Ishikawa (cell line): ENCODE measurements around the gene RMDN2.

ENCODE experiments used
- CEBPB ChIP-seq: IDR thresholded peaks from 2 replicates; pipeline ENCODE4 v1.6.1; 2012
- CREB1 ChIP-seq: IDR thresholded peaks from 2 replicates; pipeline ENCODE4 v1.6.1; 2012; ENCODE audit warnings: low read depth
- EGR1 ChIP-seq: IDR thresholded peaks from 2 replicates; pipeline ENCODE4 v1.6.1; 2012
- EP300 ChIP-seq: IDR thresholded peaks from 2 replicates; pipeline ENCODE4 v1.6.1; 2012; ENCODE audit warnings: borderline replicate concordance
- FOXM1 ChIP-seq: IDR thresholded peaks from 2 replicates; pipeline ENCODE4 v1.6.1; 2012; ENCODE audit warnings: low read depth, borderline replicate concordance
- NFIC ChIP-seq: IDR thresholded peaks from 2 replicates; pipeline ENCODE4 v1.6.1; 2012
- RAD21 ChIP-seq: IDR thresholded peaks from 2 replicates; pipeline ENCODE4 v1.6.1; 2012; ENCODE audit warnings: low read depth
- TAF1 ChIP-seq: IDR thresholded peaks from 2 replicates; pipeline ENCODE4 v1.6.1; 2012; ENCODE audit warnings: low read depth, mild to moderate bottlenecking
- TCF12 ChIP-seq: IDR thresholded peaks from 2 replicates; pipeline ENCODE4 v1.6.1; 2012; ENCODE audit warnings: low read depth
- TEAD4 ChIP-seq: IDR thresholded peaks from 2 replicates; pipeline ENCODE4 v1.6.1; 2012
- YY1 ChIP-seq: IDR thresholded peaks from 2 replicates; pipeline ENCODE4 v1.6.1; 2012; ENCODE audit warnings: low read depth
- ZBTB7A ChIP-seq: IDR thresholded peaks from 2 replicates; pipeline ENCODE4 v1.6.1; 2012; ENCODE audit warnings: low read depth
- TF ChIP-seq, protein P1 (sequence below): IDR thresholded peaks from 2 replicates; pipeline ENCODE4 v1.6.1; 2012
- TF ChIP-seq, protein P2 (sequence below): IDR thresholded peaks from 2 replicates; pipeline ENCODE4 v1.6.1; 2012; ENCODE audit warnings: low read depth, mild to moderate bottlenecking
- TF ChIP-seq, protein P3 (sequence below): IDR thresholded peaks from 2 replicates; pipeline ENCODE4 v1.6.1; 2012

Gene RMDN2

DNA sequence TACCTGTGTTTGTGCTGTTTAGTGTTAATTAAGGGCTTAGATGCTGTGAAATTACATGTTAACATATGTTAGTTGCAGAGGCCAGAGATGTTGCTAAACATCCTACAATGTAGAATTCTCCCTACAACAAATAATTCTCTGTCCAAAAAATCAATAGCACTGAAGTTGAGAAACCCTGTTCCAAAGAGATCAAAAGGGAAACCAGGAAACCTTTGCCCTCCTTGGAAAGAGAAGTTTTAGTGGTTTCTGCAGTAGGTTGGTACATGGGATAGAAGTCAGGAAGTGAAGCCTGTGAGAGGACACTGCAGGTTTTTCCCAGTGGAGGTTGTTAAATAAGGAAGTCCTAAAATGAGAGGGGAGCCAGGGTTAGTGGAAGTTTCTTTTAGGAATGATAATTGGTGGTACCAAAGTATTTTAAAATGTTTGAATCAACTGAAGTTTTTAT lies 6.3 kb upstream of the RMDN2 start:
- no peak for TF ChIP-seq CREB1
- TF ChIP-seq TAF1: no peak
- no peak for TF ChIP-seq ZBTB7A
- no peak for TF ChIP-seq EP300
- no peak for TF ChIP-seq NFIC
- no peak for TF ChIP-seq YY1
- no peak for TF ChIP-seq CEBPB
- no peak for TF ChIP-seq TEAD4
- TF ChIP-seq, protein P1, sequence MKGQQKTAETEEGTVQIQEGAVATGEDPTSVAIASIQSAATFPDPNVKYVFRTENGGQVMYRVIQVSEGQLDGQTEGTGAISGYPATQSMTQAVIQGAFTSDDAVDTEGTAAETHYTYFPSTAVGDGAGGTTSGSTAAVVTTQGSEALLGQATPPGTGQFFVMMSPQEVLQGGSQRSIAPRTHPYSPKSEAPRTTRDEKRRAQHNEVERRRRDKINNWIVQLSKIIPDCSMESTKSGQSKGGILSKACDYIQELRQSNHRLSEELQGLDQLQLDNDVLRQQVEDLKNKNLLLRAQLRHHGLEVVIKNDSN: no peak
- TF ChIP-seq, protein P2, sequence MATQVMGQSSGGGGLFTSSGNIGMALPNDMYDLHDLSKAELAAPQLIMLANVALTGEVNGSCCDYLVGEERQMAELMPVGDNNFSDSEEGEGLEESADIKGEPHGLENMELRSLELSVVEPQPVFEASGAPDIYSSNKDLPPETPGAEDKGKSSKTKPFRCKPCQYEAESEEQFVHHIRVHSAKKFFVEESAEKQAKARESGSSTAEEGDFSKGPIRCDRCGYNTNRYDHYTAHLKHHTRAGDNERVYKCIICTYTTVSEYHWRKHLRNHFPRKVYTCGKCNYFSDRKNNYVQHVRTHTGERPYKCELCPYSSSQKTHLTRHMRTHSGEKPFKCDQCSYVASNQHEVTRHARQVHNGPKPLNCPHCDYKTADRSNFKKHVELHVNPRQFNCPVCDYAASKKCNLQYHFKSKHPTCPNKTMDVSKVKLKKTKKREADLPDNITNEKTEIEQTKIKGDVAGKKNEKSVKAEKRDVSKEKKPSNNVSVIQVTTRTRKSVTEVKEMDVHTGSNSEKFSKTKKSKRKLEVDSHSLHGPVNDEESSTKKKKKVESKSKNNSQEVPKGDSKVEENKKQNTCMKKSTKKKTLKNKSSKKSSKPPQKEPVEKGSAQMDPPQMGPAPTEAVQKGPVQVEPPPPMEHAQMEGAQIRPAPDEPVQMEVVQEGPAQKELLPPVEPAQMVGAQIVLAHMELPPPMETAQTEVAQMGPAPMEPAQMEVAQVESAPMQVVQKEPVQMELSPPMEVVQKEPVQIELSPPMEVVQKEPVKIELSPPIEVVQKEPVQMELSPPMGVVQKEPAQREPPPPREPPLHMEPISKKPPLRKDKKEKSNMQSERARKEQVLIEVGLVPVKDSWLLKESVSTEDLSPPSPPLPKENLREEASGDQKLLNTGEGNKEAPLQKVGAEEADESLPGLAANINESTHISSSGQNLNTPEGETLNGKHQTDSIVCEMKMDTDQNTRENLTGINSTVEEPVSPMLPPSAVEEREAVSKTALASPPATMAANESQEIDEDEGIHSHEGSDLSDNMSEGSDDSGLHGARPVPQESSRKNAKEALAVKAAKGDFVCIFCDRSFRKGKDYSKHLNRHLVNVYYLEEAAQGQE: no peak
- TF ChIP-seq EGR1: no peak
- no peak for TF ChIP-seq TCF12
- TF ChIP-seq, protein P3, sequence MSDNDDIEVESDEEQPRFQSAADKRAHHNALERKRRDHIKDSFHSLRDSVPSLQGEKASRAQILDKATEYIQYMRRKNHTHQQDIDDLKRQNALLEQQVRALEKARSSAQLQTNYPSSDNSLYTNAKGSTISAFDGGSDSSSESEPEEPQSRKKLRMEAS: no peak
- no peak for TF ChIP-seq FOXM1
- no peak for TF ChIP-seq RAD21

DNA sequence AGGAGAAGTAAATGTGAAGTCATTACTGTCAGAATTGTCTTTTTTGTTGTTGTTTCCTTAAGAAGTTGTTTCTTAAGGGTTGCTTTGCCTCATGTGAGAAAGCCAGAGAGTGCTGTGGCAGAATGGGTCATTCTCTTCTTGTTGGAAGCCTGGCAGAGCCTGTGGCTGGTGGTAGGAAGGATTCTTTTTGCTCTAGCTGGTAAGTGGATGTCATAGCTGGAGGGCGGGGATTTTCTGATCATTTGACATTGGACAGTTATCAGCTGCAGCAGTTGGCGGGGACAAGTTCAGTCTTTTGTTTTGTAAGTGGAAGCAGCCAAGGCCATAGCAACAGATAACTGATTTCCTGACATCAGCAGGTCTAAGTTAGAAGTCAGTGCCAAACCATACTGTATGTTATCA lies 5.5 kb upstream of the RMDN2 start:
- TF ChIP-seq, protein P1: no peak
- no peak for TF ChIP-seq ZBTB7A
- no peak for TF ChIP-seq TEAD4
- TF ChIP-seq TCF12: no peak
- no peak for TF ChIP-seq YY1
- TF ChIP-seq EP300: no peak
- TF ChIP-seq, protein P2: no peak
- no peak for TF ChIP-seq RAD21
- TF ChIP-seq CREB1: no peak
- no peak for TF ChIP-seq EGR1
- TF ChIP-seq CEBPB: no peak
- no peak for TF ChIP-seq TAF1

DNA sequence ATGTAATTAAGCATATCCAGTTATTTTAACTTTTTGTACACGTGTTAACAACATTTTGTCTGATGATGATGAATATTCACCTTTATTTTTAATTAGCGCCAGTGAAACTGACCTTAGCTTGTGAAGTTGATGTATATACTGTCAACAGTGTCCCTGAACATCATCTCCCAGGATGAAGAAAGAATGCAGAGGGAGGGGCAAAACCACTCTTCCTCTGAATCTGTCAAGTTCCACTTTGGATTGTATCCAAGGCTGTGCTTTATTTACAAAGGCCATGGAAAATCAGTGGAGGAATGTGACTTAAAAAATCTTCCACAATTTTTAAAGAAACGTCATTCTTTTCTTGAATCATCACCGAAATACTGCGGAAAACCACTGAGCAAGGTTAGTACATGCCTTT lies 4.5 kb upstream of the RMDN2 start:
- TF ChIP-seq NFIC (peak; percentile 81), CEBPB (no peak), TCF12 (peak; percentile 60), TEAD4 (peak; percentile 77), EP300 (peak; percentile 68; the same call in 1 of the 2 replicates), FOXM1 (peak; percentile 49; the same call in 1 of the 2 replicates), TAF1 (no peak), YY1 (no peak)
- TF ChIP-seq, protein P2: no peak

DNA sequence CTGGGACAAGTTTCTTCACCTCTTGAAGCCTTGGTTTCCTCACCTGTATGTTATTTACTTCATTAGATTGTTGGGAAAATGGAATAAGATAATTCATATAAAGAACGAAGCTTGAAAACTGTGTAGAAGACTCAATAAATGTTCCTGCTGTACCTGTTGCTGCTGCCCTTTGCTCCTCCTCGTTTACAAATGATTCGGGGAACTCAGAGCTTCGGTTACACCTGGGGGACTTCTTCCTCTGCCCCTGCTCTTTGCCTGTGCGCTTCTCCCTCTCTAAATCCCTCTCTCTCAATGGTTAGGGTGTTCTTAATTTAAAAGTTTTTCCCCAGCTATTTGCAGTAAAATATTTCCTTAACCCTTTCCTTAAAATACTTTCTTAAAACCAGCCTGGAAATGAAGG lies 3.3 kb upstream of the RMDN2 start:
- TF ChIP-seq RAD21: no peak
- TF ChIP-seq, protein P1: no peak
- TF ChIP-seq CEBPB: no peak
- no peak for TF ChIP-seq YY1
